ENCODE data around the gene CCDC184.

DNA sequence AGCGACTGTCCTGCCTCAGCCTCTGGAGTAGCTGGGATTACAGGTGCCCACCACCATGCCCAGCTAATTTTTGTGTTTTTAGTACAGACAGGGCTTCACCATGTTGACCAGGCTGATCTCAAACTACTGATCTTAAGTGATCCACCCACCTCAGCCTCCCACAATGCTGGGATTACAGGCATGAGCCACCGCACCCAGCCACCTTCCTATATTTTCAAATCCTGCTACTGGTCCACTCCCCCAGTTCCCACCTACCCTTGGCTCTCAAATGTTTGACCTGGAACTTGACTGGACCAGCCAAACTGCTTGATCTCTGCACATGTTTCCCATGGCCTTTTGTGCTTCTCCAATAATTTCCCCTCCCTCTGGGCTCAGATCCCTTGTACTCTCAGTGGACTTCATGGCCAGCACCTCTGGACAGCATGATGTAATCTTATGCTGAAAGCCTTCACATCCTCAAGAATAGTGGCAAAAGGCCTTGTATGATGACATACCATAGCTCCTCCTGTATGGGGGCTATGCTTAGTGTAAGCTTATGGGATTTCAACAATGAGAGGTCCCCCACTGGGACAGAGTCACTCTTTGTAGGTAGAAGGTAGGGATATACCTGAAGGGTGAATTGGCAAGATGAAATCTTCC, 2.5 kb upstream of the CCDC184 start:
- TF ChIP-seq ZBTB21 (CRISPR knock-in tag; IDR thresholded peaks at IDR 0.05; ENCODE audit: borderline replicate concordance) = no peak
- TF ChIP-seq, protein P1, sequence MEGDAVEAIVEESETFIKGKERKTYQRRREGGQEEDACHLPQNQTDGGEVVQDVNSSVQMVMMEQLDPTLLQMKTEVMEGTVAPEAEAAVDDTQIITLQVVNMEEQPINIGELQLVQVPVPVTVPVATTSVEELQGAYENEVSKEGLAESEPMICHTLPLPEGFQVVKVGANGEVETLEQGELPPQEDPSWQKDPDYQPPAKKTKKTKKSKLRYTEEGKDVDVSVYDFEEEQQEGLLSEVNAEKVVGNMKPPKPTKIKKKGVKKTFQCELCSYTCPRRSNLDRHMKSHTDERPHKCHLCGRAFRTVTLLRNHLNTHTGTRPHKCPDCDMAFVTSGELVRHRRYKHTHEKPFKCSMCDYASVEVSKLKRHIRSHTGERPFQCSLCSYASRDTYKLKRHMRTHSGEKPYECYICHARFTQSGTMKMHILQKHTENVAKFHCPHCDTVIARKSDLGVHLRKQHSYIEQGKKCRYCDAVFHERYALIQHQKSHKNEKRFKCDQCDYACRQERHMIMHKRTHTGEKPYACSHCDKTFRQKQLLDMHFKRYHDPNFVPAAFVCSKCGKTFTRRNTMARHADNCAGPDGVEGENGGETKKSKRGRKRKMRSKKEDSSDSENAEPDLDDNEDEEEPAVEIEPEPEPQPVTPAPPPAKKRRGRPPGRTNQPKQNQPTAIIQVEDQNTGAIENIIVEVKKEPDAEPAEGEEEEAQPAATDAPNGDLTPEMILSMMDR (IDR thresholded peaks at IDR 0.05) = no peak
- TF ChIP-seq NFATC4 (CRISPR knock-in tag; IDR thresholded peaks at IDR 0.05) = no peak
- no peak for TF ChIP-seq SP1 (CRISPR knock-in tag; conservative IDR thresholded peaks at IDR 0.05)
- no peak for TF ChIP-seq NFYB (CRISPR knock-in tag; conservative IDR thresholded peaks at IDR 0.05; ENCODE audit: low read depth)
- TF ChIP-seq, protein P2, sequence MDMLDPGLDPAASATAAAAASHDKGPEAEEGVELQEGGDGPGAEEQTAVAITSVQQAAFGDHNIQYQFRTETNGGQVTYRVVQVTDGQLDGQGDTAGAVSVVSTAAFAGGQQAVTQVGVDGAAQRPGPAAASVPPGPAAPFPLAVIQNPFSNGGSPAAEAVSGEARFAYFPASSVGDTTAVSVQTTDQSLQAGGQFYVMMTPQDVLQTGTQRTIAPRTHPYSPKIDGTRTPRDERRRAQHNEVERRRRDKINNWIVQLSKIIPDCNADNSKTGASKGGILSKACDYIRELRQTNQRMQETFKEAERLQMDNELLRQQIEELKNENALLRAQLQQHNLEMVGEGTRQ (CRISPR knock-in tag; IDR thresholded peaks at IDR 0.05) = no peak
- TF ChIP-seq, protein P3, sequence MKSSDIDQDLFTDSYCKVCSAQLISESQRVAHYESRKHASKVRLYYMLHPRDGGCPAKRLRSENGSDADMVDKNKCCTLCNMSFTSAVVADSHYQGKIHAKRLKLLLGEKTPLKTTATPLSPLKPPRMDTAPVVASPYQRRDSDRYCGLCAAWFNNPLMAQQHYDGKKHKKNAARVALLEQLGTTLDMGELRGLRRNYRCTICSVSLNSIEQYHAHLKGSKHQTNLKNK (CRISPR knock-in tag; IDR thresholded peaks at IDR 0.05) = no peak
- no peak for TF ChIP-seq PRRX2 (CRISPR knock-in tag; IDR thresholded peaks at IDR 0.05)

Data from WTC11 (cell line).